Measurements from ENCODE around the gene MBD6. TPM values are rescaled to one million over a fixed set of nuclear protein-coding genes. Genes with fewer than 3 reads are reported as not detected.

Gene MBD6
- total RNA-seq, 1 experiment from 2014 or later, result 66.8 TPM

- Histone ChIP-seq H3K79me2 (ENCODE audit: insufficient read depth, low read length) (no peaks in the 10 kb centered on the region), H3K18ac (ENCODE audit: insufficient read length, low read depth, low read length) (no peak overlapping the region), H4K20me1 (ENCODE audit: control insufficient read depth, insufficient read depth, insufficient read length) (no peaks in the 10 kb centered on the region), H3K56ac (ENCODE audit: insufficient read length, low read depth, low read length) (no peak overlapping the region), H4K5ac (ENCODE audit: insufficient read length, low read depth, low read length) (no peak overlapping the region), H2BK15ac (ENCODE audit: low read depth, low read length) (no peak overlapping the region), H3K9ac (ENCODE audit: extremely low read depth, insufficient read length, low read length) (no peak overlapping the region), H2AFZ (ENCODE audit: low read length) (no peak overlapping the region), H4K8ac (replicated peaks; ENCODE audit: insufficient read length, low read depth, low read length) (no peak overlapping the region), H4K91ac (ENCODE audit: insufficient read length, low read depth, low read length) (no peak overlapping the region), H3K23ac (ENCODE audit: insufficient read length, low read depth, low read length) (no peak overlapping the region), H3K27ac (ENCODE audit: insufficient read length, low read depth, low read length) (no peak overlapping the region), H2AK5ac (ENCODE audit: insufficient read length, low read length) (no peak overlapping the region), H2BK120ac (ENCODE audit: low read depth, low read length, poor library complexity, severe bottlenecking) (no peak overlapping the region), H3K79me1 (ENCODE audit: insufficient read depth, low read depth, low read length, poor library complexity, severe bottlenecking) (no peaks in the 10 kb centered on the region), H3K9me3 (ENCODE audit: control insufficient read depth, low read depth, low read length) (no peaks in the 10 kb centered on the region), H3T11ph (ENCODE audit: low read length) (no peak overlapping the region), H3K4me2 (ENCODE audit: insufficient read depth, insufficient read length, low read length) (no peak overlapping the region), H3K4ac (ENCODE audit: low read depth, low read length) (no peak overlapping the region), H2BK20ac (ENCODE audit: low read depth, low read length, poor library complexity, severe bottlenecking) (no peak overlapping the region), H3K4me1 (ENCODE audit: insufficient read depth, low read length) (no peaks in the 10 kb centered on the region), H3K14ac (ENCODE audit: insufficient read depth, low read length) (no peak overlapping the region), H2BK12ac (ENCODE audit: insufficient read length, low read depth, low read length) (no peak overlapping the region), H2BK5ac (ENCODE audit: insufficient read length, low read length) (no peak overlapping the region), H3K23me2 (ENCODE audit: insufficient read length, low read depth, low read length, poor library complexity, severe bottlenecking) (no peaks in the 10 kb centered on the region), H3K27me3 (ENCODE audit: insufficient read depth, low read length) (no peaks in the 10 kb centered on the region)
- Mint-ChIP-seq H3K27ac (peak overlapping the region in 2 of 3 experiments; percentile 27 to 67; a peak in 5 of 7 replicates), H3K4me1 (peaks cover 0 to 2% of the 10 kb centered on the region in 2 experiments; a peak in 2 of 4 replicates), H3K9me3 (peaks cover 4 to 6% of the 10 kb centered on the region in 2 experiments; a peak in 3 of 5 replicates), H3K36me3 (ENCODE audit: insufficient read depth in 1 of 3, low read depth in 3 of 3) (peaks cover 75 to 87% (median 78%) of the 10 kb centered on the region in 3 experiments), H3K27me3 (ENCODE audit: low read depth) (no peaks in the 10 kb centered on the region), H3K4me3 (no peak overlapping the region)
- no peak for DNase-seq
- no peak for TF ChIP-seq CTCF (conservative IDR thresholded peaks at IDR 0.05)
- 100% methylated on average over 1 of the region's 12 CpGs for WGBS (ENCODE audit: extremely low coverage, insufficient read length, low lambda C conversion rate)
Observed at GRCh38 chr12:57497223-57498131, 25.1 kb upstream of the MBD6 start.

All from H9 (cell line).